Activated CD8-positive, alpha-beta memory T cell treated with anti-CD3 and anti-CD28 coated beads, Interleukin-2, amount 10 ng/mL, durations not matched to agents 7 days and 5 days (primary cell): Measurements from ENCODE around the gene AHCYL1. TPM values are rescaled to one million over a fixed set of nuclear protein-coding genes. Genes with fewer than 3 reads are reported as not detected.
"Not testable (repeated sequence)": the region's sequence is repeated elsewhere in the genome, so short reads cannot be mapped to it uniquely, and the experiment has no call there.

ENCODE experiments used
- ATAC-seq: fragments of 150-1000 bp; cut with Tn5 transposase; one replicate; pipeline ENCODE4 v1.10.0; 2021; ENCODE audit warnings: moderate library complexity
- CTCF ChIA-PET: fragments of 350-600 bp; sonication (Branson Sonifier 250); formaldehyde crosslinking; loops from one replicate; lab custom pipeline; 2021; ENCODE audit warnings: antibody characterized with exemption; lab: Charles Lee
- DNase-seq: peaks from one replicate; pipeline ENCODE4 v3.0.0-alpha.2; 2020
- H3K27ac Mint-ChIP-seq: one replicate; pipeline ENCODE4 v1.8.0; 2021; ENCODE audit warnings: mild to moderate bottlenecking, mixed read lengths
- H3K27me3 Mint-ChIP-seq: one replicate; pipeline ENCODE4 v1.8.0; 2021; ENCODE audit warnings: mixed read lengths
- H3K36me3 Mint-ChIP-seq: one replicate; pipeline ENCODE4 v1.8.0; 2021; ENCODE audit warnings: mild to moderate bottlenecking, mixed read lengths
- H3K4me1 Mint-ChIP-seq: one replicate; pipeline ENCODE4 v1.8.0; 2021; ENCODE audit warnings: mixed read lengths
- H3K4me3 Mint-ChIP-seq: one replicate; pipeline ENCODE4 v1.8.0; 2021; ENCODE audit warnings: mild to moderate bottlenecking, moderate library complexity, mixed read lengths
- H3K9me3 Mint-ChIP-seq: one replicate; pipeline ENCODE4 v1.8.0; 2022; ENCODE audit warnings: low read depth, mixed read lengths
- total RNA-seq, 2 experiments: library from RNA; stranded (reverse); gene quantifications; one replicate each; pipeline ENCODE4 v1.2.3, GENCODE V29; 2021

The AHCYL1 gene
- 10 to 100 TPM; 67.6 to 70.0 TPM for total RNA-seq

- Mint-ChIP-seq H3K36me3 (peaks cover 12% of the 10 kb centered on the region), H3K27me3 (no peaks in the 10 kb centered on the region), H3K27ac (peak within 1 kb of the TSS; percentile 98), H3K4me1 (peaks cover 43% of the 10 kb centered on the region), H3K9me3 (no peaks in the 10 kb centered on the region), H3K4me3 (peak within 1 kb of the TSS; percentile 99)
- peak; percentile 98 for ATAC-seq
- DNase-seq, result peak; percentile 100
- CTCF ChIA-PET, result interaction anchor here (0.6 to 14.5 kb wide), 84 partner anchors 8 to 559 kb away, joined by 3 to 790 read pairs (median 5); partner anchors contain the start of genes AMPD2, EPS8L3, GNAI3 and GNAT2
Measured at GRCh38 chr1:109984456-109985246, at the start of gene AHCYL1. AHCYL1 (plus strand) TSS chr1:109984765; CDS start chr1:109985053, 288 bp downstream.

GRCh38 chr1:109935451-109935900 lies 49.1 kb upstream of the AHCYL1 start:
- Mint-ChIP-seq H3K4me1 (peaks cover 24% of the 10 kb centered on the region), H3K4me3 (no peak overlapping the region), H3K27ac (no peak overlapping the region), H3K36me3 (peaks cover 10% of the 10 kb centered on the region), H3K9me3 (peaks cover 11% of the 10 kb centered on the region), H3K27me3 (peaks cover 29% of the 10 kb centered on the region)
- CTCF ChIA-PET, result interaction anchor here (0.9 to 1.8 kb wide), 2 partner anchors 161 to 295 kb away, joined by 3 to 5 read pairs; no protein-coding TSS in a partner anchor
- DNase-seq (no peak), ATAC-seq (no peak)

GRCh38 chr1:109937738-109938137 lies 46.8 kb upstream of the AHCYL1 start:
- Mint-ChIP-seq H3K9me3 (peaks cover 11% of the 10 kb centered on the region), H3K36me3 (peaks cover 10% of the 10 kb centered on the region), H3K27ac (no peak overlapping the region), H3K27me3 (peaks cover 29% of the 10 kb centered on the region), H3K4me1 (peaks cover 20% of the 10 kb centered on the region), H3K4me3 (no peak overlapping the region)
- CTCF ChIA-PET, result no interaction called here
- DNase-seq, result no peak
- no peak for ATAC-seq

- Mint-ChIP-seq H3K27ac (no peak overlapping the region), H3K9me3 (peaks cover 11% of the 10 kb centered on the region), H3K4me1 (peaks cover 13% of the 10 kb centered on the region), H3K4me3 (no peak overlapping the region), H3K36me3 (peaks cover 10% of the 10 kb centered on the region), H3K27me3 (peaks cover 33% of the 10 kb centered on the region)
- peak; percentile 0 for DNase-seq
- CTCF ChIA-PET, result no interaction called here
- ATAC-seq, result no peak
Measured at GRCh38 chr1:109938556-109938955, 46.0 kb upstream of the AHCYL1 start.

GRCh38 chr1:109942434-109942833 lies 42.1 kb upstream of the AHCYL1 start:
- Mint-ChIP-seq H3K9me3 (peaks cover 5% of the 10 kb centered on the region), H3K27ac (no peak overlapping the region), H3K27me3 (peaks cover 20% of the 10 kb centered on the region), H3K4me3 (no peak overlapping the region), H3K36me3 (peaks cover 7% of the 10 kb centered on the region), H3K4me1 (peaks cover 6% of the 10 kb centered on the region)
- CTCF ChIA-PET, result interaction anchor here (1.7 kb wide), 1 partner anchor 166 kb away, joined by 5 read pairs; no protein-coding TSS in a partner anchor
- no peak for DNase-seq
- ATAC-seq, result no peak

GRCh38 chr1:109944541-109944940 lies 40.0 kb upstream of the AHCYL1 start:
- DNase-seq, result no peak
- Mint-ChIP-seq H3K4me3 (no peak overlapping the region), H3K9me3 (no peaks in the 10 kb centered on the region), H3K36me3 (peaks cover 1% of the 10 kb centered on the region), H3K27me3 (peaks cover 9% of the 10 kb centered on the region), H3K4me1 (peaks cover 12% of the 10 kb centered on the region), H3K27ac (no peak overlapping the region)
- no peak for ATAC-seq
- CTCF ChIA-PET, result interaction anchor here (0.6 to 2.2 kb wide), 7 partner anchors 18 to 598 kb away, joined by 3 to 7 read pairs (median 4); partner anchors contain the start of gene AHCYL1

- H3K4me1 Mint-ChIP-seq, result peaks cover 12% of the 10 kb centered on the region
- no peak for ATAC-seq
- H3K4me3 Mint-ChIP-seq, result no peak overlapping the region
- H3K27ac Mint-ChIP-seq, result no peak overlapping the region
- peaks cover 1% of the 10 kb centered on the region for H3K36me3 Mint-ChIP-seq
- CTCF ChIA-PET, result interaction anchor here (1.0 kb wide), 1 partner anchor 38 kb away, joined by 5 read pairs; the partner anchor contains the start of gene AHCYL1
- H3K9me3 Mint-ChIP-seq, result no peaks in the 10 kb centered on the region
- peaks cover 9% of the 10 kb centered on the region for H3K27me3 Mint-ChIP-seq
- DNase-seq, result no peak
Measured at GRCh38 chr1:109946511-109946910, 38.1 kb upstream of the AHCYL1 start.

GRCh38 chr1:109947582-109948284 lies 36.8 kb upstream of the AHCYL1 start:
- no peak overlapping the region for H3K4me3 Mint-ChIP-seq
- DNase-seq, result no peak
- CTCF ChIA-PET, result interaction anchor here (1.0 kb wide), 1 partner anchor 37 kb away, joined by 5 read pairs; the partner anchor contains the start of gene AHCYL1
- H3K4me1 Mint-ChIP-seq, result peaks cover 12% of the 10 kb centered on the region
- peaks cover 8% of the 10 kb centered on the region for H3K27me3 Mint-ChIP-seq
- no peak overlapping the region for H3K27ac Mint-ChIP-seq
- ATAC-seq, result no peak
- peaks cover 1% of the 10 kb centered on the region for H3K36me3 Mint-ChIP-seq
- no peaks in the 10 kb centered on the region for H3K9me3 Mint-ChIP-seq

- no peaks in the 10 kb centered on the region for H3K9me3 Mint-ChIP-seq
- ATAC-seq, result no peak
- peaks cover 1% of the 10 kb centered on the region for H3K36me3 Mint-ChIP-seq
- H3K27me3 Mint-ChIP-seq, result peaks cover 5% of the 10 kb centered on the region
- CTCF ChIA-PET, result interaction anchor here (1.2 to 1.6 kb wide), 2 partner anchors 36 to 171 kb away, joined by 3 to 4 read pairs; partner anchors contain the start of gene AHCYL1
- H3K27ac Mint-ChIP-seq, result no peak overlapping the region
- peaks cover 12% of the 10 kb centered on the region for H3K4me1 Mint-ChIP-seq
- no peak for DNase-seq
- H3K4me3 Mint-ChIP-seq, result no peak overlapping the region
Measured at GRCh38 chr1:109948285-109948630, 36.3 kb upstream of the AHCYL1 start.

- DNase-seq, result no peak
- H3K4me1 Mint-ChIP-seq, result peaks cover 7% of the 10 kb centered on the region
- CTCF ChIA-PET, result no interaction called here
- no peak overlapping the region for H3K27ac Mint-ChIP-seq
- H3K4me3 Mint-ChIP-seq, result no peak overlapping the region
- ATAC-seq, result no peak
- no peaks in the 10 kb centered on the region for H3K36me3 Mint-ChIP-seq
- H3K9me3 Mint-ChIP-seq, result no peaks in the 10 kb centered on the region
- H3K27me3 Mint-ChIP-seq, result peaks cover 5% of the 10 kb centered on the region
Measured at GRCh38 chr1:109950038-109950437, 34.5 kb upstream of the AHCYL1 start.

- Mint-ChIP-seq H3K4me1 (peaks cover 7% of the 10 kb centered on the region), H3K27me3 (peaks cover 8% of the 10 kb centered on the region), H3K36me3 (no peaks in the 10 kb centered on the region), H3K9me3 (no peaks in the 10 kb centered on the region), H3K4me3 (no peak overlapping the region), H3K27ac (no peak overlapping the region)
- DNase-seq (no peak), ATAC-seq (no peak)
- CTCF ChIA-PET, result no interaction called here
Measured at GRCh38 chr1:109950509-109950908, 34.1 kb upstream of the AHCYL1 start.

GRCh38 chr1:109951501-109951900 lies 33.1 kb upstream of the AHCYL1 start:
- H3K36me3 Mint-ChIP-seq, ATAC-seq, H3K27me3 Mint-ChIP-seq, H3K4me1 Mint-ChIP-seq, H3K27ac Mint-ChIP-seq, H3K9me3 Mint-ChIP-seq, H3K4me3 Mint-ChIP-seq, DNase-seq: not testable (repeated sequence)
- CTCF ChIA-PET, result interaction anchor here (1.1 kb wide), 2 partner anchors 32 to 40 kb away, joined by 3 to 4 read pairs; no protein-coding TSS in a partner anchor

GRCh38 chr1:109954041-109954512 lies 30.5 kb upstream of the AHCYL1 start:
- Mint-ChIP-seq H3K27ac (no peak overlapping the region), H3K27me3 (peaks cover 19% of the 10 kb centered on the region), H3K36me3 (no peaks in the 10 kb centered on the region), H3K4me1 (no peaks in the 10 kb centered on the region), H3K9me3 (no peaks in the 10 kb centered on the region), H3K4me3 (no peak overlapping the region)
- CTCF ChIA-PET, result no interaction called here
- ATAC-seq (no peak), DNase-seq (no peak)
